ENCODE data around the gene BAD.

BAD gene

GRCh38 chr11:64281957-64282770, 2.3 kb downstream of the BAD start:
- TF ChIP-seq CTCF (IDR thresholded peaks at IDR 0.05; ENCODE audit: low read depth, low read length, missing control alignments) = no peak
- no peak for DNase-seq (ENCODE audit: extremely low read depth, low read depth)
- H3K4me3 ChIP-seq (replicated peaks; ENCODE audit: low read depth, low read length) = no peak overlapping the region

- no peak overlapping the region for H3K4me3 ChIP-seq (replicated peaks; ENCODE audit: low read depth, low read length)
- no peak for TF ChIP-seq CTCF (IDR thresholded peaks at IDR 0.05; ENCODE audit: low read depth, low read length, missing control alignments)
- no peak for DNase-seq (ENCODE audit: extremely low read depth, low read depth)
Measured at GRCh38 chr11:64278576-64279190, 5.8 kb downstream of the BAD start.

- H3K4me3 ChIP-seq (replicated peaks; ENCODE audit: low read depth, low read length) = no peak overlapping the region
- no peak for DNase-seq (ENCODE audit: extremely low read depth, low read depth)
- no peak for TF ChIP-seq CTCF (IDR thresholded peaks at IDR 0.05; ENCODE audit: low read depth, low read length, missing control alignments)
Measured at GRCh38 chr11:64276653-64277431, 7.6 kb downstream of the BAD start.

- TF ChIP-seq CTCF (IDR thresholded peaks at IDR 0.05; ENCODE audit: low read depth, low read length, missing control alignments) = no peak
- DNase-seq (ENCODE audit: extremely low read depth, low read depth) = no peak
- H3K4me3 ChIP-seq (replicated peaks; ENCODE audit: low read depth, low read length) = no peak overlapping the region
Measured at GRCh38 chr11:64275841-64276240, 8.6 kb downstream of the BAD start.

GRCh38 chr11:64275031-64275800, 9.2 kb downstream of the BAD start:
- no peak for TF ChIP-seq CTCF (IDR thresholded peaks at IDR 0.05; ENCODE audit: low read depth, low read length, missing control alignments)
- no peak for DNase-seq (ENCODE audit: extremely low read depth, low read depth)

GRCh38 chr11:64269540-64270220, 14.8 kb downstream of the BAD start:
- peak overlapping the region; percentile 69 for H3K4me3 ChIP-seq (replicated peaks; ENCODE audit: low read depth, low read length)
- TF ChIP-seq CTCF (IDR thresholded peaks at IDR 0.05; ENCODE audit: low read depth, low read length, missing control alignments) = no peak
- peak; percentile 100 for DNase-seq (ENCODE audit: extremely low read depth, low read depth)

More at GRCh38 chr11:64275031-64275800, 9.2 kb downstream of the BAD start:
- no peak overlapping the region for H3K4me3 ChIP-seq (replicated peaks; ENCODE audit: low read depth, low read length)

Measured in HFF-Myc (cell line).